Sigmoid colon (tissue), 4 donors: Measurements from ENCODE around the gene PLPP1.

ENCODE experiments used
- CTCF ChIP-seq, 4 experiments: fragments of 450-650 bp in 3 of 4; fragments of 200-600 bp in 1 of 4; IDR thresholded peaks; one replicate each; pipeline ENCODE4 v1.5.1; 2016 to 2019; ENCODE audit warnings: antibody characterized with exemption in 4 of 4, mild to moderate bottlenecking in 3 of 4, moderate library complexity in 2 of 4
- EP300 ChIP-seq, 4 donors: sonication (generic); formaldehyde crosslinking; IDR thresholded peaks; one replicate each; pipeline ENCODE4 v1.6.1; 2017; ENCODE audit warnings: antibody characterized with exemption in 4 of 4
- POLR2A ChIP-seq, 2 donors: fragments of 450-650 bp; IDR thresholded peaks; one replicate each; pipeline ENCODE4 v1.6.1; 2016; ENCODE audit warnings: antibody characterized with exemption in 2 of 2, mild to moderate bottlenecking in 2 of 2, moderate library complexity in 2 of 2
- POLR2AphosphoS5 ChIP-seq, 4 donors: sonication (generic); formaldehyde crosslinking; IDR thresholded peaks; one replicate each; pipeline ENCODE4 v1.6.1; 2017; ENCODE audit warnings: antibody characterized with exemption in 4 of 4

DNA sequence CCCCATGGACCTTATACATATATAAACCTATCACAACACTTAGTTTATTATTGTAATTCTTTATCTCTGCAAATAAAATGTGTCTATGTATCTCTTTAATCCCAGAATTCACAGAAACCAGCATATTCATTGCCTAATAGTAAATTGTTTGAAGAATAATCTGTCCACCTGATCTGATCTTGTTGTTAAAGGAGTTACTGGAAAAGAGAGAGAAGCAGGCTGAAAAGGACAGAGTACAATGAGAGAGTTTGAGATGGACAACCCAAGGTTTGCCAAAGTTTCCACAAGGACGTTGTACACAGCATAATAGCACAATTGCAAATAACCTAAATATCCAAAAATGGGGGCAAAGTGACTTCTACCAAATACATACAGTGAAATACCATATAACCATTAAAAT lies 23.8 kb downstream of the PLPP1 start:
- no peak for TF ChIP-seq CTCF (IDR thresholded peaks at IDR 0.05)
- TF ChIP-seq POLR2A (IDR thresholded peaks at IDR 0.05) = no peak
- TF ChIP-seq POLR2AphosphoS5 (IDR thresholded peaks at IDR 0.05) = no peak
- no peak for TF ChIP-seq EP300 (IDR thresholded peaks at IDR 0.05)
